ENCODE data around the gene NPHS1.

NPHS1 gene

DNA sequence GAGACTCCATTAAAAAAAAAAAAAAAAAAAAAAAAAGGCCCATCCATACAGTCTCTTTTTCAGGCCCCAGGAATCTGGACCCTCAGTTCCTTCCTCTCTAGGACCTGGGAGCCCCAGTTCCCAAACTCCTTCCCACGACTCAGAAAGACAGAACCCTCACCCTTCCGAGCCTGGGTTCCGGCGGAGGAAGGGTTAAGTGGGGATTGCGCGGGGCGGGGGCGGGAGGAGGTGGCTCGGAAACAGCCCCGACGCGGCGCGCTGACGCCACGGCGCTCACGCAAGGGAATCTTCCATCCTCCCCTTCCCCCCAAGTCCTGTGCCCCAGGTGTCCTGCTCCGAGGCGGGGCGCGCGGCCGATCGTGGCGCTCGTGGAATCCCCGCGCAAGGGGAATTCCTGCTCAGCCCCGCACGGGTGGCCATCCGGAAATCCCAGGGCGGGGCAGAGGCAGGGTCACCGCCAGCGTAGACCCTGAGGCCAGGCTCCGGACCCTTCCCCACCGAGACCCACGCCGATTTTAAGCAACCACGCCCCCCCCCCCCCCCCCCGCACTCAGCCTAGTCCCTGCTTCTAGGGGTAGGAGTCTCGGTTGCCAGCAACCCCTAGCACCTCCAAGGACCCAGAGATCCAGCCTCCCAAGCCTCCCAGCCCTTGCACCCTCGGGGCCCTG lies 47.4 kb upstream of the NPHS1 start:
- Histone ChIP-seq H3K4me3 (ENCODE audit: low read length, poor library complexity, severe bottlenecking) (peak overlapping the region; percentile 82), H3K4me1 (ENCODE audit: insufficient read depth, low read length, poor library complexity, severe bottlenecking) (peaks cover 50% of the 10 kb centered on the region), H3K9me2 (replicated peaks; ENCODE audit: low read depth, low read length) (no peaks in the 10 kb centered on the region), H3K9me3 (ENCODE audit: insufficient read depth, low read depth, low read length) (no peaks in the 10 kb centered on the region), H3F3A (ENCODE audit: low read depth) (no peaks in the 10 kb centered on the region), H3K4me2 (ENCODE audit: low read depth, low read length, poor library complexity, severe bottlenecking) (peak overlapping the region; percentile 91), H3K27me3 (ENCODE audit: insufficient read depth, low read length, poor library complexity, severe bottlenecking) (no peaks in the 10 kb centered on the region), H4K20me1 (ENCODE audit: insufficient read depth, low read length, poor library complexity, severe bottlenecking) (peaks cover 9% of the 10 kb centered on the region), H3K79me2 (ENCODE audit: insufficient read depth, low read length) (peaks cover 45% of the 10 kb centered on the region), H3K36me3 (ENCODE audit: insufficient read depth, low read length) (peaks cover 20% of the 10 kb centered on the region; the same call in 1 of the 2 replicates), H2AFZ (ENCODE audit: low read length) (peak overlapping the region; percentile 85), H3K9ac (ENCODE audit: low read depth, low read length, poor library complexity, severe bottlenecking) (peak overlapping the region; percentile 88)
- TF ChIP-seq EZH2phosphoT487 (IDR thresholded peaks at IDR 0.05; ENCODE audit: borderline replicate concordance) = no peak
- TF ChIP-seq, protein P1, sequence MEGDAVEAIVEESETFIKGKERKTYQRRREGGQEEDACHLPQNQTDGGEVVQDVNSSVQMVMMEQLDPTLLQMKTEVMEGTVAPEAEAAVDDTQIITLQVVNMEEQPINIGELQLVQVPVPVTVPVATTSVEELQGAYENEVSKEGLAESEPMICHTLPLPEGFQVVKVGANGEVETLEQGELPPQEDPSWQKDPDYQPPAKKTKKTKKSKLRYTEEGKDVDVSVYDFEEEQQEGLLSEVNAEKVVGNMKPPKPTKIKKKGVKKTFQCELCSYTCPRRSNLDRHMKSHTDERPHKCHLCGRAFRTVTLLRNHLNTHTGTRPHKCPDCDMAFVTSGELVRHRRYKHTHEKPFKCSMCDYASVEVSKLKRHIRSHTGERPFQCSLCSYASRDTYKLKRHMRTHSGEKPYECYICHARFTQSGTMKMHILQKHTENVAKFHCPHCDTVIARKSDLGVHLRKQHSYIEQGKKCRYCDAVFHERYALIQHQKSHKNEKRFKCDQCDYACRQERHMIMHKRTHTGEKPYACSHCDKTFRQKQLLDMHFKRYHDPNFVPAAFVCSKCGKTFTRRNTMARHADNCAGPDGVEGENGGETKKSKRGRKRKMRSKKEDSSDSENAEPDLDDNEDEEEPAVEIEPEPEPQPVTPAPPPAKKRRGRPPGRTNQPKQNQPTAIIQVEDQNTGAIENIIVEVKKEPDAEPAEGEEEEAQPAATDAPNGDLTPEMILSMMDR (conservative IDR thresholded peaks at IDR 0.05; ENCODE audit: low read length) = no peak

DNA sequence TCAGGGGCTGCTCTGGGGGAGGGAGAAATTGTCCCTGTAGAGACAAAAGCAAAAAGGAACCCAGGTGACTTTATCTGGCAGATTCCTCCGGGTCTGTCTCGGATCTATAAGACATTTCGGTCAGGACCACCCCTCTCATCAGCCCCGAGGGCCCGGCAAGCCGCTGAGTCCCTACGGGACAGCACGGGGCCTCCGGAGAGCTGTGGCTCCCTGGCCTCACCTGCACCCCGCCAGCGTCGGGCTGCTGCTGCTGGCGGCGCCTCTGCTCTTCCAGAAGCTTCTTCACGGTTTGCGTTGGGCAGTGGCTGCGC lies 46.1 kb upstream of the NPHS1 start:
- Histone ChIP-seq H3K4me2 (ENCODE audit: low read depth, low read length, poor library complexity, severe bottlenecking) (peak overlapping the region; percentile 91), H3K9me2 (replicated peaks; ENCODE audit: low read depth, low read length) (no peaks in the 10 kb centered on the region), H3F3A (ENCODE audit: low read depth) (no peaks in the 10 kb centered on the region), H3K4me3 (ENCODE audit: low read length, poor library complexity, severe bottlenecking) (peak overlapping the region; percentile 82), H2AFZ (ENCODE audit: low read length) (peak overlapping the region; percentile 85), H3K9me3 (ENCODE audit: insufficient read depth, low read depth, low read length) (no peaks in the 10 kb centered on the region), H4K20me1 (ENCODE audit: insufficient read depth, low read length, poor library complexity, severe bottlenecking) (peaks cover 9% of the 10 kb centered on the region), H3K27me3 (ENCODE audit: insufficient read depth, low read length, poor library complexity, severe bottlenecking) (no peaks in the 10 kb centered on the region), H3K36me3 (ENCODE audit: insufficient read depth, low read length) (peaks cover 20% of the 10 kb centered on the region; the same call in 1 of the 2 replicates), H3K79me2 (ENCODE audit: insufficient read depth, low read length) (peaks cover 45% of the 10 kb centered on the region), H3K4me1 (ENCODE audit: insufficient read depth, low read length, poor library complexity, severe bottlenecking) (peaks cover 43% of the 10 kb centered on the region), H3K9ac (ENCODE audit: low read depth, low read length, poor library complexity, severe bottlenecking) (peak overlapping the region; percentile 88)
- TF ChIP-seq EZH2phosphoT487 (IDR thresholded peaks at IDR 0.05; ENCODE audit: borderline replicate concordance) = no peak
- TF ChIP-seq, protein P1 (conservative IDR thresholded peaks at IDR 0.05; ENCODE audit: low read length) = no peak

DNA sequence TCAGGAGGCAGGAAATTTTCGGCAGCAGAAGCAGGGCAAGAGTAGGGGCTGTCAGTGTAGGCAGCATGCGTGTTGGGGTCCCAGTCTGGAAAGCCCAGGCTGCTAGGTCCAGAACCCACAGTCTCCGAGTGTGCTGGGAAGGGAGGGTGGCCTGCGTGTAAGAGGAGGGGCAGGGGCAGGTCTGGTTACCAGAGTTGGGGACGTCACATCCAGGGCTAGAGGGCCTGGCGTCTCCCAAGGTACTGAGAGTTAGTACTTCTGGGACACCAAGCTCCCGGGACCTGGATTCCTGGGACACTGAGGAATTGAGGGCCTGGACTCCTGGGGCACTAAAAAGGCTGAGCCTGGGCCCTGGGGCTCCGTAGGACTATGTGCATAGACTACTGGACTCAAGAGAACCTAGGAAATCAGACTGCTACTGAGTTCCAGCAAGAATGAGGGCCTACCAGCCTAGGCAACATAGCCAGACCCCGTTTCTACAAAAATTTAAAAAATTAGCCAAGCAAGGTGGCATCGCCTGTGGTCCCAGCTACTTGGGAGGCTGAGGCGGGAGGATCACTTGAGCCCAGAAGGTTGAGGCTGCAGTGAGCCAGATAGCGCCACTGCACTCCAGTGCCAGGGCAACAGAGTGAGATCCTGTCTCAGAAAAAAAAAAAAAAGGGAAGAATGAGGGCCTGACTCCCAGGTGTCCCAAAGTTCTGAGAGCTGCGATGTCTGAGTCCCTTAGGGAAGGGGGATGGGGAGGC lies 45.6 kb upstream of the NPHS1 start:
- H3K36me3 ChIP-seq (ENCODE audit: insufficient read depth, low read length) = peaks cover 24% of the 10 kb centered on the region; the same call in 1 of the 2 replicates
- H3K79me2 ChIP-seq (ENCODE audit: insufficient read depth, low read length) = peaks cover 42% of the 10 kb centered on the region
- peak overlapping the region; percentile 82 for H3K4me3 ChIP-seq (ENCODE audit: low read length, poor library complexity, severe bottlenecking)
- H3K27me3 ChIP-seq (ENCODE audit: insufficient read depth, low read length, poor library complexity, severe bottlenecking) = no peaks in the 10 kb centered on the region
- peaks cover 37% of the 10 kb centered on the region for H3K4me1 ChIP-seq (ENCODE audit: insufficient read depth, low read length, poor library complexity, severe bottlenecking)
- H2AFZ ChIP-seq (ENCODE audit: low read length) = no peak overlapping the region
- H3K9me2 ChIP-seq (replicated peaks; ENCODE audit: low read depth, low read length) = no peaks in the 10 kb centered on the region
- no peaks in the 10 kb centered on the region for H3F3A ChIP-seq (ENCODE audit: low read depth)
- H3K4me2 ChIP-seq (ENCODE audit: low read depth, low read length, poor library complexity, severe bottlenecking) = peak overlapping the region; percentile 91
- H3K9me3 ChIP-seq (ENCODE audit: insufficient read depth, low read depth, low read length) = no peaks in the 10 kb centered on the region
- TF ChIP-seq, protein P1 (conservative IDR thresholded peaks at IDR 0.05; ENCODE audit: low read length) = no peak
- TF ChIP-seq EZH2phosphoT487 (IDR thresholded peaks at IDR 0.05; ENCODE audit: borderline replicate concordance) = no peak
- H3K9ac ChIP-seq (ENCODE audit: low read depth, low read length, poor library complexity, severe bottlenecking) = peak overlapping the region; percentile 88
- peaks cover 9% of the 10 kb centered on the region for H4K20me1 ChIP-seq (ENCODE audit: insufficient read depth, low read length, poor library complexity, severe bottlenecking)

Measured in Loucy (cell line).